A673 (cell line): ENCODE results near the gene YIPF3.

Experiments
- EZH2 ChIP-seq: fragments of 200-600 bp; sonication (generic); IDR thresholded peaks from 2 replicates; pipeline ENCODE4 v1.6.1; 2017; ENCODE audit warnings: borderline replicate concordance, low read depth, mild to moderate bottlenecking, mixed read lengths, antibody characterized with exemption, low read length; ENCODE audit not compliant: poor library complexity, severe bottlenecking
- TF ChIP-seq, protein P1 (sequence below): fragments of 300-800, 200-600 bp; sonication (generic); conservative IDR thresholded peaks from 2 replicates; pipeline ENCODE4 v1.5.1; 2017; ENCODE audit warnings: low read depth, mild to moderate bottlenecking, antibody characterized with exemption, low read length, moderate library complexity, mixed read lengths

DNA sequence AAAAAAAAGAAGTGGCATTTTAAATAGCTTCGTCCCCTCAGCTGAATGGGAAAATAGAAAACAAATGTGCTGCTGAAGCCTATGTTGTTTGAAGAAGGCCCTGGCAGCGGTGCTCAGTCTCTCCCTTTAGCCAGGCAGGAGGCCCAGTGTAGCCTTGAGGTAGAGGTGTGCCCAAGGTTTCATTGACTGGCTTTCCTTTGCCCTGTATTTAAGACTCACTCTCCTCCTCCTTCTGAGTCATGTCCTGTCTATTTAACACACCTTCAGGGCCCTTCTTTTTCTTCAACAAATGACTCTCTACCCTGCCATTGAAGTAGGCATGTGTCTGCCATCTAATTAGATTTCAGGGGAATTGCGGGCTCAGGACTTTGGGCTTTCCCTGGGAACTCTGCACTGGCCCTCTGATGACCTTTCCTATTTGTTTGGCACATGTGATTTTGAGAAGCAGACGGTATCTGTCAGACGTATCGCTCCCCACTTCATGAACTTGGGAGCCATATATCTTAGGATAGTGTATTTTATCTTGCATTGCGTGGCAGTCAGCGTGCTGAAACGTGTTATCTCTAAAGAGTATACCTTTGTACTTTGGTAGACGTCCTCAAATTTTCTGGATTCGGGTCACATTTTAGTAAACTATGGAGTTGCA lies 35.0 kb downstream of the YIPF3 start:
- TF ChIP-seq, protein P1, sequence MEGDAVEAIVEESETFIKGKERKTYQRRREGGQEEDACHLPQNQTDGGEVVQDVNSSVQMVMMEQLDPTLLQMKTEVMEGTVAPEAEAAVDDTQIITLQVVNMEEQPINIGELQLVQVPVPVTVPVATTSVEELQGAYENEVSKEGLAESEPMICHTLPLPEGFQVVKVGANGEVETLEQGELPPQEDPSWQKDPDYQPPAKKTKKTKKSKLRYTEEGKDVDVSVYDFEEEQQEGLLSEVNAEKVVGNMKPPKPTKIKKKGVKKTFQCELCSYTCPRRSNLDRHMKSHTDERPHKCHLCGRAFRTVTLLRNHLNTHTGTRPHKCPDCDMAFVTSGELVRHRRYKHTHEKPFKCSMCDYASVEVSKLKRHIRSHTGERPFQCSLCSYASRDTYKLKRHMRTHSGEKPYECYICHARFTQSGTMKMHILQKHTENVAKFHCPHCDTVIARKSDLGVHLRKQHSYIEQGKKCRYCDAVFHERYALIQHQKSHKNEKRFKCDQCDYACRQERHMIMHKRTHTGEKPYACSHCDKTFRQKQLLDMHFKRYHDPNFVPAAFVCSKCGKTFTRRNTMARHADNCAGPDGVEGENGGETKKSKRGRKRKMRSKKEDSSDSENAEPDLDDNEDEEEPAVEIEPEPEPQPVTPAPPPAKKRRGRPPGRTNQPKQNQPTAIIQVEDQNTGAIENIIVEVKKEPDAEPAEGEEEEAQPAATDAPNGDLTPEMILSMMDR, result no peak
- no peak for TF ChIP-seq EZH2
